Measurements from ENCODE around the gene TH. TPM values are rescaled to one million over a fixed set of nuclear protein-coding genes. Genes with fewer than 3 reads are reported as not detected.

TH gene
- total and polyA plus RNA-seq, 9 of the 15 experiments (the other 6 are each of a cell fraction or from before 2014, with no cell fraction given) = not detected

DNA sequence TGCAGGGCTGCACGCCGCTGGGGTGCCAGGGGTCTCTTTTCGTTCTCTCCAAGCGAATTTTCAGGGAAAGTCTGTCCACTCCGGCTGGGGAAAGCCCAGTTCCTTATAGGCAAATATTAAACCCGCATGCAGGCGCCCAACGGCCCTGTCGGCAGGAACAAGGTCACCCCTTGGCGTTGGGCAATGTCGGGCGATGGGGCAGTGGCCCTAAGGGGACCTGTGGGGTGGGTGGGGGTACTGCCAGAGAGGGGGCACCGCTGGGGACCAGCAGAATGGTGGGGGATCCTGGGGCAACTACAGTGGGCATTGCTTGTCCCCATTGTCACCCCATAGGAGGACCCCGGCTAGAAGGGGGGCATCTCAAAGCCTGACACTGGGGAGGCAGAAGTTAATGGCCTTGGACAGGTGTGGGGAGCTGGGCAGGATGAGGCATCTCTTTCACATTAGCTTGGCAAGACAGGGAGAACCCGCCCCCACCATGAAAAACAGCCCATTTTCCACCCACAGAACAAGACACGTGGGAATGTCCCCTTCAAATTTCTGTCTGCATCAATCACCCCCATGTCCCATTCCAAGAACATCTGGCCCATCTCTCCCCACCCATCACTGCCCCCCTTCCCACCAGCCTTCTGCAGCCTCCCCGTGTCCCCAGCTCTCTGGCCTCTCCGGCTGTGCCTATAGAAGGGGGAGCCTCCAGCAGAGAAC lies 26.9 kb downstream of the TH start:
- FAIRE-seq = no peak

More for the DNA sequence above, 26.9 kb downstream of the TH start:
- ChIA-PET POLR2A (no interaction called here), CTCF (ENCODE audit: low intra/inter-chr PET ratio) (no interaction called here)
- BruUV-seq (replicated peaks) = no TSS peak
- H3K4me1 ChIP-seq (replicated peaks in 1 of 2; ENCODE audit: control insufficient read depth in 2 of 2, insufficient read depth in 2 of 2, low read length in 2 of 2) = peaks cover 0 to 7% of the 10 kb centered on the region in 2 experiments; a peak in 1 of 5 replicates
- in situ Hi-C loops (cut with MboI) = no loop called here
- H3K79me2 ChIP-seq (ENCODE audit: control insufficient read depth, insufficient read depth, low read length) = no peaks in the 10 kb centered on the region
- WGBS (ENCODE audit: insufficient coverage, low coverage, missing lambda C conversion rate) = 4% methylated on average over 6 of the region's 18 CpGs
- H2AFZ ChIP-seq (ENCODE audit: low read depth, low read length) = no peak overlapping the region
- peaks cover 4 to 62% of the 10 kb centered on the region in 2 experiments; a peak in 3 of 5 replicates for H3K27me3 ChIP-seq (ENCODE audit: control insufficient read depth in 2 of 2, insufficient read depth in 2 of 2, low read length in 2 of 2)
- H3K9me3 ChIP-seq (replicated peaks; ENCODE audit: control insufficient read depth, insufficient read depth, low read depth, low read length) = no peaks in the 10 kb centered on the region
- H4K20me1 ChIP-seq (replicated peaks; ENCODE audit: control insufficient read depth, insufficient read depth, low read length) = peaks cover 13% of the 10 kb centered on the region; the same call in 1 of the 2 replicates
- H3K27ac ChIP-seq (ENCODE audit: extremely low read depth, low read depth, low read length) = no peak overlapping the region
- no peak for DNase-seq (ENCODE audit: extremely low read depth in 1 of 4, low spot score in 3 of 4)
- ATAC-seq = no peak
- H3K36me3 ChIP-seq (ENCODE audit: control insufficient read depth, insufficient read depth, low read length) = no peaks in the 10 kb centered on the region
- no peaks in the 10 kb centered on the region for H3K9me1 ChIP-seq (ENCODE audit: control insufficient read depth, insufficient read depth, low read length)
- TF ChIP-seq ZNF311 (CRISPR knock-in tag; IDR thresholded peaks at IDR 0.05) = no peak
- TF ChIP-seq, protein P1, sequence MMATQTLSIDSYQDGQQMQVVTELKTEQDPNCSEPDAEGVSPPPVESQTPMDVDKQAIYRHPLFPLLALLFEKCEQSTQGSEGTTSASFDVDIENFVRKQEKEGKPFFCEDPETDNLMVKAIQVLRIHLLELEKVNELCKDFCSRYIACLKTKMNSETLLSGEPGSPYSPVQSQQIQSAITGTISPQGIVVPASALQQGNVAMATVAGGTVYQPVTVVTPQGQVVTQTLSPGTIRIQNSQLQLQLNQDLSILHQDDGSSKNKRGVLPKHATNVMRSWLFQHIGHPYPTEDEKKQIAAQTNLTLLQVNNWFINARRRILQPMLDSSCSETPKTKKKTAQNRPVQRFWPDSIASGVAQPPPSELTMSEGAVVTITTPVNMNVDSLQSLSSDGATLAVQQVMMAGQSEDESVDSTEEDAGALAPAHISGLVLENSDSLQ (IDR thresholded peaks at IDR 0.05) = no peak
- no peak for TF ChIP-seq TRIM28 (IDR thresholded peaks at IDR 0.05)
- no peak for TF ChIP-seq ZBTB7A (IDR thresholded peaks at IDR 0.05; ENCODE audit: borderline replicate concordance, control insufficient read depth, low read depth, low read length)
- intact Hi-C loops (cut with micrococcal nuclease) = no loop called here
- no peak overlapping the region for H3K4me2 ChIP-seq (ENCODE audit: insufficient read depth, low read length)
- no peak overlapping the region for H3K4me3 ChIP-seq
- no peak overlapping the region for H3K9ac ChIP-seq (ENCODE audit: insufficient read depth in 1 of 2, low read depth in 2 of 2, low read length in 2 of 2)

Measured in K562 (cell line).